NCI-H748 (cell line): ENCODE results near the gene CRIP2.

ENCODE experiments used
- DNase-seq: peaks from one replicate; lab custom pipeline; 2025; ENCODE audit not compliant: unreplicated experiment; lab: John Stamatoyannopoulos, UW

Gene CRIP2

GRCh38 chr14:105497671-105498429, 23.2 kb downstream of the CRIP2 start:
- DNase-seq: no peak

- no peak for DNase-seq
Observed at GRCh38 chr14:105498430-105499255, 24.0 kb downstream of the CRIP2 start.

- no peak for DNase-seq
Observed at GRCh38 chr14:105499256-105500035, 24.8 kb downstream of the CRIP2 start.

GRCh38 chr14:105500036-105500725, 25.6 kb downstream of the CRIP2 start:
- no peak for DNase-seq

GRCh38 chr14:105500726-105501101, 26.1 kb downstream of the CRIP2 start:
- DNase-seq: no peak

GRCh38 chr14:105501504-105502291, 27.1 kb downstream of the CRIP2 start:
- no peak for DNase-seq

GRCh38 chr14:105502446-105503295, 28.1 kb downstream of the CRIP2 start:
- no peak for DNase-seq

GRCh38 chr14:105503296-105503640, 28.6 kb downstream of the CRIP2 start:
- DNase-seq: no peak

- no peak for DNase-seq
Observed at GRCh38 chr14:105503935-105504692, 29.5 kb downstream of the CRIP2 start.

- DNase-seq: no peak
Observed at GRCh38 chr14:105505101-105505500, 30.5 kb downstream of the CRIP2 start.

GRCh38 chr14:105507247-105507646, 32.6 kb downstream of the CRIP2 start:
- no peak for DNase-seq

GRCh38 chr14:105508069-105508468, 33.4 kb downstream of the CRIP2 start:
- no peak for DNase-seq

- no peak for DNase-seq
Observed at GRCh38 chr14:105508601-105509000, 34.0 kb downstream of the CRIP2 start.

GRCh38 chr14:105517096-105517495, 42.5 kb downstream of the CRIP2 start:
- DNase-seq: no peak

- no peak for DNase-seq
Observed at GRCh38 chr14:105519946-105520698, 45.5 kb downstream of the CRIP2 start.

GRCh38 chr14:105525326-105525725, 50.7 kb downstream of the CRIP2 start:
- DNase-seq: no peak

GRCh38 chr14:105525861-105526775, 51.5 kb downstream of the CRIP2 start, which contains the start of gene TMEM121:
TSS of gene TMEM121 (plus strand) at chr14:105526583. CDS start at chr14:105528835, 2,252 bp downstream.
- peak; percentile 76 for DNase-seq
